GM13977 (cell line): ENCODE results near the gene RBKS.
"Not testable (repeated sequence)": the region's sequence is repeated elsewhere in the genome, so short reads cannot be mapped to it uniquely, and the experiment has no call there.

Experiments
- DNase-seq: peaks from one replicate; pipeline ENCODE4 v3.0.0; 2012; ENCODE audit warnings: low spot score
- CTCF ChIP-seq: IDR thresholded peaks from 2 replicates; pipeline ENCODE4 v1.5.1; 2012; ENCODE audit warnings: mild to moderate bottlenecking, control low read depth; ENCODE audit not compliant: insufficient read depth; ENCODE audit errors: extremely low read depth, missing control alignments
- in situ Hi-C: fragments of 300-500 bp; cut with MboI; formaldehyde crosslinking; loops from one replicate; pipeline ENCODE4 v1.12.0; 2022; ENCODE audit warnings: low sequenced_read_pairs, low pct_unique_long_range_greater_than_20kb, mixed read lengths, inconsistent platforms; ENCODE audit not compliant: unreplicated experiment

Gene RBKS

DNA sequence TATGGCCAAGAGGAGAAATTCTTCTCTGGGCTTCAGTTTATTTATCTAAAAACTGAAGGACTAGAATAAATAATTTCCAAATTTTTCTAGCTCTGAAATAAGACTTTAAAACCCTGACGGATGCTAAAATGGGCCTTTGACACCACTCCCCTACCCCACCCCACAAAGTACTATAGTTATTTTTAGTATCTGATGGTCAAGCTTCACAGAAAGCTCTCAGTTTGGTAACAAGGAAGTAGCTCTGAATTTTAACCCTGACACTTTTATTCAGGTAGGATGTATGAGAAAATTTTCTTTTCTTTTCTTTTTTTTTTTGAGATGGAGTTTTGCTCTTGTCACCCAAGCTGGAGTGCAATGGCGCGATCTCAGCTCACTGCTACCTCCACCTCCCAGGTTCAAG lies 2.4 kb downstream of the RBKS start:
- no peak for DNase-seq
- TF ChIP-seq CTCF: no peak
- in situ Hi-C loops: no loop called here

GRCh38 chr2:27887111-27887510 lies 3.1 kb downstream of the RBKS start:
- no peak for DNase-seq
- in situ Hi-C loops: no loop called here
- no peak for TF ChIP-seq CTCF

DNA sequence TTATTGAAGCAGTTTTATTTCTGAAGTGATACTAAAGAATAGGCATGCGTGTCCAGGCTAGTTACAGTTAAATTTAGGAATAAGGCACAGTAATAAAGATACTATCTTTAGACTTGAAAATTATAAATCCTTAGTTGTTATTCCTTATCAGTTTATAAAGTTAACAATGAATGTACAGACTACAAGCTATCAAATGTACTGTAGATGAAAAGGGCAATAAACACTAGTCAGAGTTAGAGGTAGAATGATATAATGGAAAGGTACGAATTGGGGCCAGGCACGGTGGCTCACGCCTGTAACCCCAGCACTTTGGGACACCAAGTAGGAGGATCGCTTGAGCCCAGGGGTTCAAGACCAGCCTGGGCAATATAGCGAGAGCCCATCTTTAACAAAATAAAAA lies 3.9 kb downstream of the RBKS start:
- TF ChIP-seq CTCF: no peak
- no peak for DNase-seq
- in situ Hi-C loops: no loop called here

DNA sequence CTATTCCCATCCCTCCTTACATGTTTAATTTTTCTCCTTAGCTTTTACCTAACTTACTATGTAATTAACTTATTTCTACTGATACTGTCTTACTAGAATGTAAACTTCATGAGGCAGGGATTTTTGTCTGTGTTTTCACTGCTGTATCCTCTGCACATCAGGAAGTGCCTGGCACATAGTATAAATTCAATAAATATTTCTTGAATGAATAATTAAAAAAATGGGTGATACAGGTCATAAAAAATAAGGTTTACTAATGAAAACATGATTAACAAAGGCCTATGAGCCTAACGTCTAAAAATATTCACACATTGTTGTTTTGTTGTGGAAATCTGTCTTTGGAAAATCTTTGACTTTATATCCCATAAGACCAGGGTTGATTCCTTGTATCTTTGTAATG lies 4.5 kb downstream of the RBKS start:
- in situ Hi-C loops: no loop called here
- no peak for DNase-seq
- no peak for TF ChIP-seq CTCF

GRCh38 chr2:27885234-27885633 lies 5.0 kb downstream of the RBKS start:
- DNase-seq: no peak
- in situ Hi-C loops: no loop called here
- no peak for TF ChIP-seq CTCF

- no peak for TF ChIP-seq CTCF
- no peak for DNase-seq
- in situ Hi-C loops: no loop called here
Observed at GRCh38 chr2:27884601-27885000, 5.6 kb downstream of the RBKS start.

DNA sequence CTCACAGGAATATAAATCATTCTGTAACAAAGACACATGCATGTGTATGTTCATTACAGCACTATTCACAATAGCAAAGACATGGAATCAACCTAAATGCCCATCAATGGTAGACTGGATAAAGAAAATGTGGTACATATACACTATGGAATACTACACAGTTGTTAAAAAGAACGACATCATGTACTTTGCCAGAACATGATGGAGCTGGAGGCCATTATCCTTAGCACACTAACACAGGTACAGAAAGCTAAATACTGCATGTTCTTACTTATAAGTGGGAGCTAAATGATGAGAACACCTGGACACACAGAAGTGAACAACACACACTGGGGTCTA lies 7.6 kb downstream of the RBKS start:
- in situ Hi-C loops, DNase-seq: not testable (repeated sequence)

GRCh38 chr2:27881815-27882583 lies 8.2 kb downstream of the RBKS start:
- in situ Hi-C loops, DNase-seq: not testable (repeated sequence)
